Immature natural killer cell (primary cell): ENCODE data around the gene ESRP2. TPM values are rescaled to one million over a fixed set of nuclear protein-coding genes. Genes with fewer than 3 reads are reported as not detected.
A peak's percentile ranks its signal among the peaks of the same experiment; 100 is the strongest.

Experiments used
- DNase-seq, 3 donors: peaks; one replicate each; pipeline ENCODE4 v3.0.0; 2022; ENCODE audit warnings: mixed read lengths in 1 of 3
- H3K27ac Mint-ChIP-seq, 6 donors: one replicate each; pipeline ENCODE4 v1.8.0; 2020; ENCODE audit warnings: mixed read lengths in 6 of 6, mild to moderate bottlenecking in 5 of 6, inconsistent platforms in 4 of 6, moderate library complexity in 3 of 6
- H3K27me3 Mint-ChIP-seq, 3 donors: one replicate each; pipeline ENCODE4 v1.8.0; 2020 to 2021; ENCODE audit warnings: low read depth in 3 of 3, mild to moderate bottlenecking in 3 of 3, mixed read lengths in 3 of 3, moderate library complexity in 3 of 3, inconsistent platforms in 1 of 3
- H3K36me3 Mint-ChIP-seq, 3 donors: one replicate each; pipeline ENCODE4 v1.8.0; 2020; ENCODE audit warnings: mixed read lengths in 3 of 3, inconsistent platforms in 2 of 3, mild to moderate bottlenecking in 2 of 3
- H3K4me1 Mint-ChIP-seq, 2 donors: one replicate each; pipeline ENCODE4 v1.8.0; 2020; ENCODE audit warnings: inconsistent platforms in 2 of 2, mild to moderate bottlenecking in 2 of 2, mixed read lengths in 2 of 2, moderate library complexity in 1 of 2
- H3K4me3 Mint-ChIP-seq, 5 donors: one replicate each; pipeline ENCODE4 v1.8.0; 2020; ENCODE audit warnings: mild to moderate bottlenecking in 5 of 5, mixed read lengths in 5 of 5, inconsistent platforms in 3 of 5, moderate library complexity in 3 of 5
- H3K9me3 Mint-ChIP-seq, 6 donors: one replicate each; pipeline ENCODE4 v1.8.0; 2020; ENCODE audit warnings: mild to moderate bottlenecking in 6 of 6, mixed read lengths in 6 of 6, inconsistent platforms in 4 of 6, moderate library complexity in 3 of 6
- polyA plus RNA-seq, 3 donors: library from polyadenylated mRNA; unstranded; fragments of 300-500 nt; fragmentation: Illumina TruSeq; gene quantifications; one replicate each; pipeline ENCODE4 v1.2.3, GENCODE V29; 2021

The ESRP2 gene
- polyA plus RNA-seq, 3 donors from 2014 or later, result 0.45 TPM; not detected in 2

DNA sequence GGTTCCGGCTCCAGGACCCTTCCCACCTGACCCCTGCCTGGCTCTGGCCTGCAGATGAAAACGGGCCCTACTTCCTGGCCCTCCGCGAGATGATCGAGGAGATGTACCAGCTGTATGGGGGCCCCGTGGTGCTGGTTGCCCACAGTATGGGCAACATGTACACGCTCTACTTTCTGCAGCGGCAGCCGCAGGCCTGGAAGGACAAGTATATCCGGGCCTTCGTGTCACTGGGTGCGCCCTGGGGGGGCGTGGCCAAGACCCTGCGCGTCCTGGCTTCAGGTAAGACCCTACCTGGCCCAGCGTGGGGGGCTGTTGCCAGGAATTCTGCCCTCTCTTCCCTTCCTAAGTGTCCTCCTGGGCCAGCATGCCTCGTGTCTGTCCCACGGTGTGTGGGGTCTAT lies 19.8 kb upstream of the ESRP2 start:
- Mint-ChIP-seq H3K27ac (peak overlapping the region in 1 of 6 donors; percentile 11), H3K9me3 (no peaks in the 10 kb centered on the region), H3K4me1 (no peaks in the 10 kb centered on the region), H3K27me3 (peaks cover 0 to 5% (median 1%) of the 10 kb centered on the region in 3 donors), H3K36me3 (peaks cover 4 to 15% (median 4%) of the 10 kb centered on the region in 3 donors), H3K4me3 (no peak overlapping the region)
- no peak for DNase-seq

DNA sequence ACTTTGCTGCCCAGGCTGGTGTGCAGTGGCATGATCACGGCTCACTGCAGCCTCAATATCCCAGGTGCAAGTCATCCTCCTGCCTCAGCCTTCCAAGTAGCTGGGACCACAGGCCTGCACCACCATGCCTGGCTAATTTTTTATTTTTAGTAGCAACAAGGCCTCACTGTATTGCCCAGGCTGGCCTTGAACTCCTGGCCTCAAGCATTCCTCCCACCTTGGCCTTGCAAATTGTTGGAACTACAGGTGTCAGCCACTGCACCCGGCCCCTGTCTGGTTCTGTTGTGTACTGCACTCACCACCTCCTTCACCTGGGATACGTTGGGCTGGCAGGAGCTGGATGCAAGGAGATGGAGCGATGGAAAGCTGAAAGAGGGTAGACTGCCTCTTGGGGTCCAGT lies 17.8 kb upstream of the ESRP2 start:
- no peak overlapping the region for H3K27ac Mint-ChIP-seq

DNA sequence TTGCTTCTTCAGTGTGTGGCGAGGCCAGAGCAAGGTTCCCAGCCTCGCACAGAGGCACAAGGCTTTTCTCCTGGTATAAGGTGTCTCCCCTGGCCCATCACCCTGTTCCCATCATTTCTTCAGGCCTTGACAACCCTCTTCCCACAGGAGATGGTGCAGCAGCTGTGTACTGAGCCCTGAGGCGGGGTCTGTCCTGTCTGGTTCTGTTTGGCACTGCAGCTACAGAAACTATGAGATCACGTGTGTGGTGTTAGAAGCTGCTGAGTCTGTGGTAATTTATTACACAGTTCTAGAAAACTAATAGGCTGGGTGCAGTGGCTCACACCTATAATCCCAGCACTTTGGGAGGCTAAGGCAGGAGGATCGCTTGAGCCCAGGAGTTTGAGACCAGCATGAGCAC lies 16.5 kb upstream of the ESRP2 start:
- H3K4me1 Mint-ChIP-seq, result peaks cover 0 to 3% of the 10 kb centered on the region in 2 donors
- H3K27ac Mint-ChIP-seq, result no peak overlapping the region
- no peaks in the 10 kb centered on the region for H3K9me3 Mint-ChIP-seq
- no peak overlapping the region for H3K4me3 Mint-ChIP-seq
- no peak for DNase-seq
- peaks cover 0 to 1% (median 1%) of the 10 kb centered on the region in 3 donors for H3K27me3 Mint-ChIP-seq
- H3K36me3 Mint-ChIP-seq, result peaks cover 4 to 12% (median 4%) of the 10 kb centered on the region in 3 donors

More for the DNA sequence above, 17.8 kb upstream of the ESRP2 start:
- peaks cover 4 to 16% (median 4%) of the 10 kb centered on the region in 3 donors for H3K36me3 Mint-ChIP-seq
- no peak overlapping the region for H3K4me3 Mint-ChIP-seq
- no peak for DNase-seq
- H3K9me3 Mint-ChIP-seq, result no peaks in the 10 kb centered on the region
- peaks cover 0 to 5% (median 1%) of the 10 kb centered on the region in 3 donors for H3K27me3 Mint-ChIP-seq
- H3K4me1 Mint-ChIP-seq, result no peaks in the 10 kb centered on the region

- no peak for DNase-seq
- Mint-ChIP-seq H3K9me3 (no peaks in the 10 kb centered on the region), H3K4me1 (peaks cover 0 to 3% of the 10 kb centered on the region in 2 donors), H3K27ac (no peak overlapping the region), H3K27me3 (peaks cover 0 to 1% (median 1%) of the 10 kb centered on the region in 3 donors), H3K36me3 (peaks cover 4 to 12% (median 4%) of the 10 kb centered on the region in 3 donors), H3K4me3 (no peak overlapping the region)
These were observed 15.9 kb upstream of the ESRP2 start for GRCh38 chr16:68251832-68252231.

GRCh38 chr16:68250951-68251350 lies 15.0 kb upstream of the ESRP2 start:
- no peak for DNase-seq
- Mint-ChIP-seq H3K4me1 (peaks cover 5 to 9% of the 10 kb centered on the region in 2 donors), H3K27me3 (peaks cover 0 to 2% (median 1%) of the 10 kb centered on the region in 3 donors), H3K4me3 (no peak overlapping the region), H3K36me3 (peaks cover 4 to 12% (median 4%) of the 10 kb centered on the region in 3 donors), H3K9me3 (no peaks in the 10 kb centered on the region), H3K27ac (no peak overlapping the region)

- peaks cover 6 to 11% (median 8%) of the 10 kb centered on the region in 3 donors for H3K27me3 Mint-ChIP-seq
- H3K4me1 Mint-ChIP-seq, result peaks cover 19% of the 10 kb centered on the region in 2 donors
- no peak for DNase-seq
- H3K27ac Mint-ChIP-seq, result peak overlapping the region in 2 of 6 donors; percentile 35 to 63
- H3K9me3 Mint-ChIP-seq, result no peaks in the 10 kb centered on the region
- peaks cover 4 to 12% (median 4%) of the 10 kb centered on the region in 3 donors for H3K36me3 Mint-ChIP-seq
- H3K4me3 Mint-ChIP-seq, result no peak overlapping the region
These were observed 13.4 kb upstream of the ESRP2 start for GRCh38 chr16:68249371-68249770.

DNA sequence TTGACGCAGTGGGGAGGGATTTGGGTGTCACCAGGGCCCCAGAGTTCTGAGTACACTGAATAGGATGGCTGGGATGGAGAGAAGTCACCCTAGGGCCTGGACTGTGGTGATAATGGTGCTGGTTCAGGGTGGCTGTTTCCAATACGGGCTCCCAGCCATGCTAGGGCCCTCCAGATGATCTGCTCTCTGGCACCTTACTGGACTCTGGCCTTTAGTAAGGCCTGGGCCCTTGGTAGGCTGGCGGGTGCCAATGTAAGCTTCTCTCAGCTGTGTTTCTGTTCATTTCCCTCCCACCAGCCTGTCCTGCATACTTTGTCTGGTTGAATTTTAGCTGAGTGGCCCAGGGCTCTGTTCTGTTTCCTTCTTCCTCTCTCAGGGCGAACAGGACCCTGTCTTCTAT lies 12.0 kb upstream of the ESRP2 start:
- peaks cover 19 to 21% of the 10 kb centered on the region in 2 donors for H3K4me1 Mint-ChIP-seq
- H3K4me3 Mint-ChIP-seq, result peak overlapping the region in 2 of 5 donors; percentile 14 to 24
- H3K27ac Mint-ChIP-seq, result no peak overlapping the region
- H3K27me3 Mint-ChIP-seq, result peaks cover 6 to 11% (median 8%) of the 10 kb centered on the region in 3 donors
- no peak for DNase-seq
- H3K9me3 Mint-ChIP-seq, result no peaks in the 10 kb centered on the region
- H3K36me3 Mint-ChIP-seq, result peaks cover 4 to 12% (median 4%) of the 10 kb centered on the region in 3 donors

DNA sequence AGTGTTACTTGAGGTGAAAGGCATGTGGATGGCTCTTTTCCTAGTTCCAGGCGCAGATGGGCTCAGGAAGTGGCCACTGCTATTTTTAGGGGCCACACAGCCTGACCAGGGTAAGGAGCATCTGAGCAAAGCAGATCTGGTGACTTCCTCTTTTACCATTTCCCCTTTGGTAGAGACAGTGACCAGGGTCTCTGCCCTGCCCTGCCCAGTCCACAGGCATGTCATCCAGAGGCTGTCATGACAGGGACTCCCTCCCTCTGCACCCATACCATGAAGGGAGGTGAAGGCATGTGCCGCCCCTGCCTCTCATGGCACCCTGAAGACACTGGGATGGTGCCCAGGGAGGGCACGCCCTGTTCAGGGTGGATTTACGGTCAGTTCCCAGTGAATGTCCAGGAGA lies 11.5 kb upstream of the ESRP2 start:
- no peak for DNase-seq
- H3K4me3 Mint-ChIP-seq, result peak overlapping the region in 1 of 5 donors; percentile 30
- H3K4me1 Mint-ChIP-seq, result peaks cover 19 to 21% of the 10 kb centered on the region in 2 donors
- peaks cover 4 to 12% (median 4%) of the 10 kb centered on the region in 3 donors for H3K36me3 Mint-ChIP-seq
- no peaks in the 10 kb centered on the region for H3K9me3 Mint-ChIP-seq
- H3K27me3 Mint-ChIP-seq, result peaks cover 4 to 12% (median 8%) of the 10 kb centered on the region in 3 donors
- no peak overlapping the region for H3K27ac Mint-ChIP-seq

- Mint-ChIP-seq H3K36me3 (peaks cover under 1 to 7% (median 4%) of the 10 kb centered on the region in 3 donors), H3K27me3 (peaks cover 4 to 11% (median 8%) of the 10 kb centered on the region in 3 donors), H3K4me1 (peaks cover 19 to 21% of the 10 kb centered on the region in 2 donors), H3K9me3 (no peaks in the 10 kb centered on the region), H3K27ac (peak overlapping the region in 1 of 6 donors; percentile 34), H3K4me3 (peak overlapping the region in 4 of 5 donors; percentile 17 to 99 (median 98))
- DNase-seq, result no peak
These were observed 10.7 kb upstream of the ESRP2 start for GRCh38 chr16:68246666-68247065.

- H3K36me3 Mint-ChIP-seq, result peaks cover 0 to 5% (median 4%) of the 10 kb centered on the region in 3 donors
- peaks cover 19 to 21% of the 10 kb centered on the region in 2 donors for H3K4me1 Mint-ChIP-seq
- peak overlapping the region; percentile 97 to 99 (median 99) for H3K4me3 Mint-ChIP-seq
- H3K27ac Mint-ChIP-seq, result no peak overlapping the region
- no peaks in the 10 kb centered on the region for H3K9me3 Mint-ChIP-seq
- no peak for DNase-seq
- H3K27me3 Mint-ChIP-seq, result peaks cover 4 to 11% (median 8%) of the 10 kb centered on the region in 3 donors
These were observed 10.2 kb upstream of the ESRP2 start for GRCh38 chr16:68246121-68246520.

DNA sequence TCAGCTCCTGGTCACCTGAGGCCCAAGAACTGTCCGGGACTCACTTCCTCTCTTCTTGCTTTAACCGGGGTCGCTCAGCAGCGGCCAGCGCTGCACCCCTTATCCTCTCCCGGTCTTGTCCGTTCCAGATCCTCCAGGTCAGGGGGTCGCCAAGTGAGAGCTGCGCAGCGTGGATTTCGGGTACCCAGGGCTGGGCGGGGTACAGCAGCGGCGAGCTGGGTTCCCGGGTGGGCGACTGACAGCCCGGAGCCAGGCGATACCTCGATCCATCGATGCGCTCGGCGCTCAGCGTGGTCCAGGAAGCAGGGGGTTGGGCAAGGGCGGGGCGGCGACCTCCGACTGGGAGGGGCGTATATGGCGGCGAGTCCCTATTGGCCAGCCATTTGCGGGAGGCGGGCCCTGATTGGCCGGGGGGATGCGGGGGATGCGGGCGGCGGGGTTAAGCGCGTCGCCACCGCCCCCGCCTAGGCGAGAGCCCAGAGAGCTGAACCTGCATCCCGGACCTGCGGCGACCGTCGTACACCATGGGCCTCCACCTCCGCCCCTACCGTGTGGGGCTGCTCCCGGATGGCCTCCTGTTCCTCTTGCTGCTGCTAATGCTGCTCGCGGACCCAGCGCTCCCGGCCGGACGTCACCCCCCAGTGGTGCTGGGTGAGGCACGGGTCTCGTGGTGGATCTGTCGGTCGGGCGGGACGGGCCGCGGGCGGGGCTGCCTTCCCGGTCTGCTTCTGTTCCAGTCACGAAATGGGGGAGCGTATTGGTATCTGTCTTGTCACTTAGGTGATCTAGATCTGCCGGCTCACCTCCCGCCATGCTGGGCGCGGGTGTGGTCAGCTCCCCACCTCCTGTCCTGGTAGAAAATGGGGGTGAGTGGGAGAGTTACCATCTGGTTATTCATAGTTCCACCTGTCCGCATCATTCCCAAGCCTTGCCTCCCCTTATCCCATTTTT lies 9.3 kb upstream of the ESRP2 start, which contains the start of gene PLA2G15:
Gene PLA2G15, plus strand, starts transcription at position 471 of the 951 bp plus-strand sequence. Its CDS starts 54 bp downstream, at position 525.
- peak within 1 kb of the TSS; percentile 97 to 99 (median 99) for H3K4me3 Mint-ChIP-seq
- H3K4me1 Mint-ChIP-seq, result peaks cover 19 to 21% of the 10 kb centered on the region in 2 donors
- H3K27me3 Mint-ChIP-seq, result peaks cover 4 to 11% (median 8%) of the 10 kb centered on the region in 3 donors
- DNase-seq, result peak; percentile 92 to 95 (median 94)
- no peaks in the 10 kb centered on the region for H3K36me3 Mint-ChIP-seq
- peak within 1 kb of the TSS; percentile 68 to 91 (median 82) for H3K27ac Mint-ChIP-seq
- no peaks in the 10 kb centered on the region for H3K9me3 Mint-ChIP-seq

- DNase-seq, result no peak
- Mint-ChIP-seq H3K36me3 (no peaks in the 10 kb centered on the region), H3K27ac (peak overlapping the region in 4 of 6 donors; percentile 35 to 91 (median 74)), H3K9me3 (no peaks in the 10 kb centered on the region), H3K27me3 (peaks cover 4 to 11% (median 8%) of the 10 kb centered on the region in 3 donors), H3K4me3 (peak overlapping the region; percentile 97 to 99 (median 99)), H3K4me1 (peaks cover 19 to 24% of the 10 kb centered on the region in 2 donors)
These were observed 8.6 kb upstream of the ESRP2 start for GRCh38 chr16:68244481-68244902.

DNA sequence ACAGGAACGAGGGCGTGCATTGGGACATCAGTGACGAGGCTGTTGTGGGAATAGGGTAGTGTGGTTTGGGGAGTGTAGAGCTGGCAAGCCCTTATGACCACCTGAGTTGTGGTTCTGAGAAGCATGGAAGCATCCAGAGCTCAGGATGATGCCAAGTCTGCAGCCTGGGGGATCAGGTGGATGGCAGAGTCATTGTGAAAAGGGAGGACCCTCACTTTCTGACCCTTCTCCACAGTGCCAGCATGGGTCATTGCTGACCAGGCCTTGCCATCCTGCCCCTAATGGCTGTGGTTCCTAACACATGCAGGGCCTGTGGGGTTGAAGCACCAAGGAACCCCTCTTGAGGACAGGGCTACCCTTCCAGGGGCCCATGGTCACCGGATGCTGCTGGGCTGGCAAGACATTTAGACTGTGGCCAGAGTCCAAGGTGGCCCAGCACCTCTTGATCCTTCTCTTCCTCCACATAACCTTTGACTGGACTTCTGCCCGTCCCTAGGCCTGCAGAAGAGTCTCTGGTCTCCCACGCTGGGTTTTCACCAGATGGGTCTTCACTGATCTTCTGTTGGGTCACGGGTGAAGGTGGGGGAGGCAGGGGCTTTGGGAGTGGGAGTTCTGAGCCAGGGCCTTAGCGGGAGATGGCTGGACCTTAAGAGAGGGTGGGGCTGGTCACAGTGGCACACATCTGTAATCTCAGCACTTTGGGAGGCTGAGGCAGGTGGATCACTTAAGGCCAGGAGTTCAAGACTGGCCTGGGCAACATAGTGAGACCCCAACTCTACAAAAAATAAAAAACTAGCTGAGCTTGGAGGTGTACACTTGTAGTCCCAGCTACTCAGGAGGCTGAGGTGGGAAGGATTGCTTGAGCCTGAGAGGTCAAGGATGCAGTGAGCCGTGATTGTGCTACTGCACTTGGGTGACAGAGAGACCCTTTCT lies 7.3 kb upstream of the ESRP2 start:
- Mint-ChIP-seq H3K9me3 (no peaks in the 10 kb centered on the region), H3K27ac (no peak overlapping the region), H3K4me1 (peaks cover 25 to 31% of the 10 kb centered on the region in 2 donors), H3K27me3 (peaks cover 4 to 11% (median 8%) of the 10 kb centered on the region in 3 donors), H3K4me3 (peak overlapping the region; percentile 23 to 99 (median 97)), H3K36me3 (no peaks in the 10 kb centered on the region)
- no peak for DNase-seq
